HepG2 (cell line): ENCODE measurements around the gene DBNDD1. TPM values are rescaled to one million over a fixed set of nuclear protein-coding genes. Genes with fewer than 3 reads are reported as not detected.

ENCODE experiments used
- MEF2D ChIP-seq: sonication (generic); formaldehyde crosslinking; IDR thresholded peaks from 2 replicates; pipeline ENCODE4 v1.5.1; 2020; ENCODE audit warnings: mild to moderate bottlenecking, missing genetic modification reagents
- NCOA2 ChIP-seq: sonication (generic); formaldehyde crosslinking; IDR thresholded peaks from 2 replicates; pipeline ENCODE4 v1.8.0; 2022; ENCODE audit warnings: inconsistent platforms
- NFE2 ChIP-seq: sonication (generic); formaldehyde crosslinking; IDR thresholded peaks from 2 replicates; pipeline ENCODE4 v1.4.0; 2020; ENCODE audit warnings: missing genetic modification reagents
- NFE2L2 ChIP-seq: fragments of 150-350 bp; IDR thresholded peaks from 2 replicates; pipeline ENCODE4 v1.6.1; 2014; ENCODE audit warnings: low read length
- PLRG1 ChIP-seq: fragments of 450-650 bp; conservative IDR thresholded peaks from 2 replicates; pipeline ENCODE4 v1.6.1; 2016
- PPARG ChIP-seq: conservative IDR thresholded peaks from 2 replicates; pipeline ENCODE4 v1.6.1; 2016; ENCODE audit warnings: missing biosample characterization, missing genetic modification reagents
- RAD51 ChIP-seq: fragments of 450-650 bp; IDR thresholded peaks from 2 replicates; pipeline ENCODE4 v1.6.1; 2016; ENCODE audit warnings: borderline replicate concordance
- SNAPC2 ChIP-seq: sonication (generic); formaldehyde crosslinking; IDR thresholded peaks from 2 replicates; pipeline ENCODE4 v1.8.1; 2022; ENCODE audit warnings: mild to moderate bottlenecking, missing genetic modification reagents
- SP2 ChIP-seq: sonication (generic); formaldehyde crosslinking; IDR thresholded peaks from 2 replicates; pipeline ENCODE4 v1.5.1; 2020; ENCODE audit warnings: mild to moderate bottlenecking, missing genetic modification reagents
- ZFP37 ChIP-seq: sonication (generic); formaldehyde crosslinking; IDR thresholded peaks from 2 replicates; pipeline ENCODE4 v1.4.0; 2020; ENCODE audit warnings: missing genetic modification reagents, borderline replicate concordance
- ZNF20 ChIP-seq: sonication (generic); formaldehyde crosslinking; IDR thresholded peaks from 2 replicates; pipeline ENCODE4 v1.4.0; 2020; ENCODE audit warnings: mild to moderate bottlenecking, moderate library complexity, missing genetic modification reagents
- ZNF33A ChIP-seq: sonication (generic); formaldehyde crosslinking; IDR thresholded peaks from 2 replicates; pipeline ENCODE4 v1.5.1; 2020; ENCODE audit warnings: missing genetic modification reagents, mild to moderate bottlenecking, moderate library complexity, borderline replicate concordance
- ZNF564 ChIP-seq: sonication (generic); formaldehyde crosslinking; IDR thresholded peaks from 2 replicates; pipeline ENCODE4 v1.8.1; 2023; ENCODE audit warnings: mild to moderate bottlenecking, missing genetic modification reagents
- ZNF670 ChIP-seq: sonication (generic); formaldehyde crosslinking; IDR thresholded peaks from 2 replicates; pipeline ENCODE4 v1.8.0; 2022; ENCODE audit warnings: mild to moderate bottlenecking, missing genetic modification reagents, borderline replicate concordance
- polyA plus RNA-seq, 8 experiments: library from polyadenylated mRNA; depleted of rRNA in 3 of 8; stranded (reverse) in 7 of 8; unstranded in 1 of 8; fragments of >200 nt; fragmentation: Illumina TruSeq in 4 of 8; extraction: Trizol in 4 of 8; gene quantifications; 2 replicates each; pipeline versions ENCODE4 v1.2.1 to v1.2.3, GENCODE V29; 2011 to 2016; ENCODE audit warnings: low read depth in 4 of 8, missing spikeins in 1 of 8, mixed read lengths in 1 of 8; ENCODE audit not compliant: insufficient read depth in 1 of 8
- total RNA-seq, 5 experiments: library from RNA; depleted of rRNA; stranded (reverse); fragments of >200 nt; fragmentation: Illumina TruSeq; extraction: Trizol; gene quantifications; 2 replicates each; pipeline ENCODE4 v1.2.3, GENCODE V29; 2016; ENCODE audit warnings: low read depth in 1 of 5
- TF ChIP-seq, protein P1 (sequence below): sonication (generic); formaldehyde crosslinking; IDR thresholded peaks from 2 replicates; pipeline ENCODE4 v1.5.0; 2020; ENCODE audit warnings: mild to moderate bottlenecking, missing genetic modification reagents
- TF ChIP-seq, protein P2 (sequence below): IDR thresholded peaks from 2 replicates; pipeline ENCODE4 v1.6.1; 2016; ENCODE audit warnings: low read depth
- TF ChIP-seq, protein P3 (sequence below): sonication (generic); formaldehyde crosslinking; conservative IDR thresholded peaks from 2 replicates; pipeline ENCODE4 v1.4.0; 2020; ENCODE audit warnings: mild to moderate bottlenecking, missing genetic modification reagents, moderate library complexity
- TF ChIP-seq, protein P4 (sequence below): IDR thresholded peaks from 2 replicates; pipeline ENCODE4 v1.6.1; 2016; ENCODE audit warnings: control low read depth
- TF ChIP-seq, protein P5 (sequence below): sonication (generic); formaldehyde crosslinking; IDR thresholded peaks from 2 replicates; pipeline ENCODE4 v1.5.0; 2020; ENCODE audit warnings: mild to moderate bottlenecking, missing genetic modification reagents

Gene DBNDD1
- total and polyA plus RNA-seq, 2 of the 13 experiments (the other 11 are each of a cell fraction or from before 2014, with no cell fraction given): 17.0 to 40.4 TPM

DNA sequence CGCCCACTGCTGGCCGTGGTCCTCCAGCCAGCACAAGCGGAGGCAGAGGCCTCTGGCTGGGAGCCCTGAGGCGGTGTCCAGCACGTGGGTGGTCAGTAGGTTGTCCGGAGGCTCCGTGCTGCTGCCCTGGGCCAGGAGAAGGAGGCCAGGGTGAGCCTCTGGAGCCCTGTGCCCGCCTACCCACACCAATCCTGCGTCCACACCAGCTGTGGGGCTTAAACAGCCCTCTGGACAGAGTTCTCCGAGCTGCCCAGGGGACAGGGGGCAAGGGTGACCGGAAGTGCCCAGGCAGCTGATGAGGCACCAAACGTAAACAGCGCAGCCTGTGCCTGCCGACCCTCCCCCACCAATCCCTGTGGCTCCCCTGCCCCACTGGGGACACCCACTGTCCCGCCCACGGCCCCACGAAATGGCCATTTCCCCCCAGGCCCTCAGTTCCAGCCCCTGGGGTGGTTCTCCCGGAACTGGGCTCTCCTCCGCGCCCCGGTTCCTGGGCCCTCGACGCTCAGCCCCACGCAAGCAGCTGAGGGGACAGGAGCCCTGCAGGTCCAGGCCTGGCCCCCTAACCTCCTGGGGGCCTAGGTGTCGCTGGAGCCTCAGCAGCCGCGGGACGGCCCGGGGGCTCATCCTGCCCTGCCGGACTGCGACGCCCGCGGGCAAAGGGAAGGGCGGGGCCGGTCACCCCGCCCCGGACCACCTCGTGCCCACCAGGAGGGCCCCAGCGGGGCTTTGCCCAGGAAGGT lies 27.9 kb upstream of the DBNDD1 start (continued):
- TF ChIP-seq, protein P1, sequence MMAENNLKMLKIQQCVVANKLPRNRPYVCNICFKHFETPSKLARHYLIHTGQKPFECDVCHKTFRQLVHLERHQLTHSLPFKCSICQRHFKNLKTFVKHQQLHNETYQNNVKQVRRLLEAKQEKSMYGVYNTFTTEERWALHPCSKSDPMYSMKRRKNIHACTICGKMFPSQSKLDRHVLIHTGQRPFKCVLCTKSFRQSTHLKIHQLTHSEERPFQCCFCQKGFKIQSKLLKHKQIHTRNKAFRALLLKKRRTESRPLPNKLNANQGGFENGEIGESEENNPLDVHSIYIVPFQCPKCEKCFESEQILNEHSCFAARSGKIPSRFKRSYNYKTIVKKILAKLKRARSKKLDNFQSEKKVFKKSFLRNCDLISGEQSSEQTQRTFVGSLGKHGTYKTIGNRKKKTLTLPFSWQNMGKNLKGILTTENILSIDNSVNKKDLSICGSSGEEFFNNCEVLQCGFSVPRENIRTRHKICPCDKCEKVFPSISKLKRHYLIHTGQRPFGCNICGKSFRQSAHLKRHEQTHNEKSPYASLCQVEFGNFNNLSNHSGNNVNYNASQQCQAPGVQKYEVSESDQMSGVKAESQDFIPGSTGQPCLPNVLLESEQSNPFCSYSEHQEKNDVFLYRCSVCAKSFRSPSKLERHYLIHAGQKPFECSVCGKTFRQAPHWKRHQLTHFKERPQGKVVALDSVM: peak; percentile 96
- TF ChIP-seq MEF2D (CRISPR knock-in tag) (peak; percentile 94), ZFP37 (CRISPR knock-in tag) (peak; percentile 86; the same call in 1 of the 2 replicates), RAD51 (no peak), NCOA2 (CRISPR knock-in tag) (peak; percentile 60), PPARG (CRISPR knock-in tag) (peak; percentile 37; the same call in 1 of the 2 replicates), ZNF33A (CRISPR knock-in tag) (no peak), NFE2L2 (no peak), NFE2 (CRISPR knock-in tag) (no peak), ZNF20 (CRISPR knock-in tag) (0 out of 2 replicates have a peak, but pooled peaks have one; percentile 47), ZNF564 (CRISPR knock-in tag) (peak; percentile 85; the same call in 1 of the 2 replicates), ZNF670 (CRISPR knock-in tag) (no peak), SNAPC2 (CRISPR knock-in tag) (no peak), PLRG1 (no peak), SP2 (CRISPR knock-in tag) (peak; percentile 17; the same call in 1 of the 2 replicates)
- TF ChIP-seq, protein P2, sequence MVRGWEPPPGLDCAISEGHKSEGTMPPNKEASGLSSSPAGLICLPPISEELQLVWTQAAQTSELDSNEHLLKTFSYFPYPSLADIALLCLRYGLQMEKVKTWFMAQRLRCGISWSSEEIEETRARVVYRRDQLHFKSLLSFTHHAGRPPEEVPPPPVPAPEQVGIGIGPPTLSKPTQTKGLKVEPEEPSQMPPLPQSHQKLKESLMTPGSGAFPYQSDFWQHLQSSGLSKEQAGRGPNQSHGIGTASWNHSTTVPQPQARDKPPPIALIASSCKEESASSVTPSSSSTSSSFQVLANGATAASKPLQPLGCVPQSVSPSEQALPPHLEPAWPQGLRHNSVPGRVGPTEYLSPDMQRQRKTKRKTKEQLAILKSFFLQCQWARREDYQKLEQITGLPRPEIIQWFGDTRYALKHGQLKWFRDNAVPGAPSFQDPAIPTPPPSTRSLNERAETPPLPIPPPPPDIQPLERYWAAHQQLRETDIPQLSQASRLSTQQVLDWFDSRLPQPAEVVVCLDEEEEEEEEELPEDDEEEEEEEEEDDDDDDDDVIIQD (CRISPR knock-in tag): peak; percentile 53; the same call in 1 of the 2 replicates
- TF ChIP-seq, protein P3, sequence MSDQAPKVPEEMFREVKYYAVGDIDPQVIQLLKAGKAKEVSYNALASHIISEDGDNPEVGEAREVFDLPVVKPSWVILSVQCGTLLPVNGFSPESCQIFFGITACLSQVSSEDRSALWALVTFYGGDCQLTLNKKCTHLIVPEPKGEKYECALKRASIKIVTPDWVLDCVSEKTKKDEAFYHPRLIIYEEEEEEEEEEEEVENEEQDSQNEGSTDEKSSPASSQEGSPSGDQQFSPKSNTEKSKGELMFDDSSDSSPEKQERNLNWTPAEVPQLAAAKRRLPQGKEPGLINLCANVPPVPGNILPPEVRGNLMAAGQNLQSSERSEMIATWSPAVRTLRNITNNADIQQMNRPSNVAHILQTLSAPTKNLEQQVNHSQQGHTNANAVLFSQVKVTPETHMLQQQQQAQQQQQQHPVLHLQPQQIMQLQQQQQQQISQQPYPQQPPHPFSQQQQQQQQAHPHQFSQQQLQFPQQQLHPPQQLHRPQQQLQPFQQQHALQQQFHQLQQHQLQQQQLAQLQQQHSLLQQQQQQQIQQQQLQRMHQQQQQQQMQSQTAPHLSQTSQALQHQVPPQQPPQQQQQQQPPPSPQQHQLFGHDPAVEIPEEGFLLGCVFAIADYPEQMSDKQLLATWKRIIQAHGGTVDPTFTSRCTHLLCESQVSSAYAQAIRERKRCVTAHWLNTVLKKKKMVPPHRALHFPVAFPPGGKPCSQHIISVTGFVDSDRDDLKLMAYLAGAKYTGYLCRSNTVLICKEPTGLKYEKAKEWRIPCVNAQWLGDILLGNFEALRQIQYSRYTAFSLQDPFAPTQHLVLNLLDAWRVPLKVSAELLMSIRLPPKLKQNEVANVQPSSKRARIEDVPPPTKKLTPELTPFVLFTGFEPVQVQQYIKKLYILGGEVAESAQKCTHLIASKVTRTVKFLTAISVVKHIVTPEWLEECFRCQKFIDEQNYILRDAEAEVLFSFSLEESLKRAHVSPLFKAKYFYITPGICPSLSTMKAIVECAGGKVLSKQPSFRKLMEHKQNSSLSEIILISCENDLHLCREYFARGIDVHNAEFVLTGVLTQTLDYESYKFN (CRISPR knock-in tag): peak; percentile 79
- TF ChIP-seq, protein P4, sequence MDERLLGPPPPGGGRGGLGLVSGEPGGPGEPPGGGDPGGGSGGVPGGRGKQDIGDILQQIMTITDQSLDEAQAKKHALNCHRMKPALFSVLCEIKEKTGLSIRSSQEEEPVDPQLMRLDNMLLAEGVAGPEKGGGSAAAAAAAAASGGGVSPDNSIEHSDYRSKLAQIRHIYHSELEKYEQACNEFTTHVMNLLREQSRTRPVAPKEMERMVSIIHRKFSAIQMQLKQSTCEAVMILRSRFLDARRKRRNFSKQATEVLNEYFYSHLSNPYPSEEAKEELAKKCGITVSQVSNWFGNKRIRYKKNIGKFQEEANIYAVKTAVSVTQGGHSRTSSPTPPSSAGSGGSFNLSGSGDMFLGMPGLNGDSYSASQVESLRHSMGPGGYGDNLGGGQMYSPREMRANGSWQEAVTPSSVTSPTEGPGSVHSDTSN (CRISPR knock-in tag): no peak
- TF ChIP-seq, protein P5, sequence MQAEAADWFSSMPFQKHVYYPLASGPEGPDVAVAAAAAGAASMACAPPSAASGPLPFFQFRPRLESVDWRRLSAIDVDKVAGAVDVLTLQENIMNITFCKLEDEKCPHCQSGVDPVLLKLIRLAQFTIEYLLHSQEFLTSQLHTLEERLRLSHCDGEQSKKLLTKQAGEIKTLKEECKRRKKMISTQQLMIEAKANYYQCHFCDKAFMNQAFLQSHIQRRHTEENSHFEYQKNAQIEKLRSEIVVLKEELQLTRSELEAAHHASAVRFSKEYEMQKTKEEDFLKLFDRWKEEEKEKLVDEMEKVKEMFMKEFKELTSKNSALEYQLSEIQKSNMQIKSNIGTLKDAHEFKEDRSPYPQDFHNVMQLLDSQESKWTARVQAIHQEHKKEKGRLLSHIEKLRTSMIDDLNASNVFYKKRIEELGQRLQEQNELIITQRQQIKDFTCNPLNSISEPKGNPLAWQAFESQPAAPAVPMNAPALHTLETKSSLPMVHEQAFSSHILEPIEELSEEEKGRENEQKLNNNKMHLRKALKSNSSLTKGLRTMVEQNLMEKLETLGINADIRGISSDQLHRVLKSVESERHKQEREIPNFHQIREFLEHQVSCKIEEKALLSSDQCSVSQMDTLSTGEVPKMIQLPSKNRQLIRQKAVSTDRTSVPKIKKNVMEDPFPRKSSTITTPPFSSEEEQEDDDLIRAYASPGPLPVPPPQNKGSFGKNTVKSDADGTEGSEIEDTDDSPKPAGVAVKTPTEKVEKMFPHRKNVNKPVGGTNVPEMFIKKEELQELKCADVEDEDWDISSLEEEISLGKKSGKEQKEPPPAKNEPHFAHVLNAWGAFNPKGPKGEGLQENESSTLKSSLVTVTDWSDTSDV (CRISPR knock-in tag): peak; percentile 82
